ENCODE measurements around the gene YY1. TPM values are rescaled to one million over a fixed set of nuclear protein-coding genes. Genes with fewer than 3 reads are reported as not detected.

YY1 gene
- total and polyA plus RNA-seq, 9 of the 15 experiments (the other 6 are each of a cell fraction or from before 2014, with no cell fraction given) = 20.8 to 74.2 (median 46.7) TPM

GRCh38 chr14:100309028-100309737, 70.2 kb downstream of the YY1 start:
- intact Hi-C loops (cut with micrococcal nuclease) (loop anchor here (5.0 kb wide), 1 partner anchor 68 kb away; the partner anchor contains the start of gene WDR25), in situ Hi-C loops (cut with MboI) (no loop called here)
- peaks cover 19 to 54% of the 10 kb centered on the region in 2 experiments; a peak in 4 of 5 replicates for H3K4me1 ChIP-seq (replicated peaks in 1 of 2; ENCODE audit: control insufficient read depth in 2 of 2, insufficient read depth in 2 of 2, low read length in 2 of 2)
- TF ChIP-seq MEIS2 (IDR thresholded peaks at IDR 0.05; ENCODE audit: partially characterized antibody) = no peak
- TF ChIP-seq CTCF (IDR thresholded peaks at IDR 0.05 in 2 of 3, conservative IDR thresholded peaks at IDR 0.05 in 1 of 3; ENCODE audit: insufficient read depth in 2 of 3, low read depth in 1 of 3, low read length in 3 of 3) = peak in 1 of 3 experiments; percentile 6; a peak in 1 of 6 replicates
- H3K9ac ChIP-seq (ENCODE audit: insufficient read depth in 1 of 2, low read depth in 2 of 2, low read length in 2 of 2) = no peak overlapping the region; a peak in 1 of 4 replicates
- no peaks in the 10 kb centered on the region for H3K9me1 ChIP-seq (ENCODE audit: control insufficient read depth, insufficient read depth, low read length)
- no peaks in the 10 kb centered on the region for H3K9me3 ChIP-seq (replicated peaks; ENCODE audit: control insufficient read depth, insufficient read depth, low read depth, low read length)
- ChIA-PET CTCF (ENCODE audit: low intra/inter-chr PET ratio) (no interaction called here), POLR2A (interaction anchor here (0.7 to 1.1 kb wide), 3 partner anchors 13 to 33 kb away, joined by 3 to 4 read pairs (median 4); no protein-coding TSS in a partner anchor)
- H3K27ac ChIP-seq (ENCODE audit: extremely low read depth, low read depth, low read length) = no peak overlapping the region
- H3K27me3 ChIP-seq (ENCODE audit: control insufficient read depth in 2 of 2, insufficient read depth in 2 of 2, low read length in 2 of 2) = no peaks in the 10 kb centered on the region
- no peak overlapping the region for H2AFZ ChIP-seq (ENCODE audit: low read depth, low read length)
- FAIRE-seq = no peak
- ATAC-seq = no peak
- no peak overlapping the region for H3K4me3 ChIP-seq
- no peaks in the 10 kb centered on the region; the same call in 1 of the 2 replicates for H4K20me1 ChIP-seq (replicated peaks; ENCODE audit: control insufficient read depth, insufficient read depth, low read length)
- 64% methylated on average over 8 of the region's 8 CpGs for WGBS (ENCODE audit: insufficient coverage, low coverage, missing lambda C conversion rate)
- no peaks in the 10 kb centered on the region for H3K36me3 ChIP-seq (ENCODE audit: control insufficient read depth, insufficient read depth, low read length)
- no peaks in the 10 kb centered on the region for H3K79me2 ChIP-seq (ENCODE audit: control insufficient read depth, insufficient read depth, low read length)
- no TSS peak for BruUV-seq (replicated peaks)
- no peak for DNase-seq (ENCODE audit: extremely low read depth in 1 of 4, low spot score in 3 of 4)
- no peak overlapping the region for H3K4me2 ChIP-seq (ENCODE audit: insufficient read depth, low read length)
